NCI-H2196 (cell line): ENCODE data around the gene SRF.

Experiments used
- DNase-seq: peaks from one replicate; lab custom pipeline; 2025; ENCODE audit not compliant: unreplicated experiment; lab: John Stamatoyannopoulos, UW

Gene SRF

DNA sequence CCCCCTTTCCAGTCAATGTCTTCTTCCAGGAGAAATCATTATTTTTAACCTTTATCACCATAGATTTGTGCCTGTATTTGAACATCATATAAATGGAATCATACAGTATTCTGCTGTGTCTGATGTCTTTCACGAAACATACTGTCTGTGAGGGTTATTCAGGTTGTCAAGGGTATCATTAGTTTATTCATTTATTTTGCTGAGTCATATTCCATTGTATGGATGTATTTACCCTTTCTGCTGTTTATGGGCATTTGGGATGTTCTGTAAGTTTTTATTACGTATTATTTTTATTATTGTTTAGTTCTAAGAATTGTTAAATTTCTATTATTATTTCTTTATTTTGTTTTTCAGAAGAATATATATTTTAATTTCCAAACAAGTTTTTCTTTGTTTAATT lies 36.2 kb downstream of the SRF start:
- no peak for DNase-seq

DNA sequence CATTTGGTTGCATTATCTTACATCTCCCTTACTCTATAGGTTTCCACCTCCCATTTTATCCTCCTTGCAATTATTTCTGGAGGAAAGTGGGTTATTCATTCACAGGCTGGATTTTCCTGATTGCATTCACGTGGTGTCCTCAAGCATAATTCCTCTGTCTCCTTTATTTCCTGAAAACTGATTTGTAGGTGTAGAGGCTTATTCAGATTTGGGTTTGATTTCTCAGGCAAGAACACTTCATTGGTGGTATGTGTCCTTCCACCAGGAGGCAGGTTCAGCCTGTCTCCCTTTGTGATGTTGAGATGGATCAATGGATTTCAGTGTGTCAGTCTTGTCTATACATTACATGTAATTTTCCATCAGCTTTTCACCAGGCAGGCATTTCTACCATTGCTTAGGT lies 40.9 kb downstream of the SRF start:
- no peak for DNase-seq

DNA sequence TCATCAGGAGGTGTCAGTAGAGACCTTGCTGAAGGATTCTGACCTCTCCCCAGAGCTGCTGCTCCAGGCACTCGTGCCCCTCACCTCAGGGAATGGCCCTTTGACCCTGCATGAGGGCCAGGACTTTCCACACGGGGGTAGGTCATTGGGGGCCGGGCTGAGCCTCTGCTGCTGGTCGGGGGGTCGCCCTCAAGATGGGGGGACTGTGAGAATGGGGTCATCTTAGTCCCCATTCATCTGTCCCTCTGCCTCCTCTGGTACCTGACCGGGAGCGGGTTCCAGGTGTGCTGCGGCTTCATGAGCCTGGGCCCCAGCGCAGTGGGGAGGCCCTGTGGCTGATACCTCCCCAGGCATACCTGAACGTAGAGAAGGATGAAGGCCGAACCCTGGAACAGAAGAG lies 42.4 kb downstream of the SRF start:
- DNase-seq, result no peak

DNA sequence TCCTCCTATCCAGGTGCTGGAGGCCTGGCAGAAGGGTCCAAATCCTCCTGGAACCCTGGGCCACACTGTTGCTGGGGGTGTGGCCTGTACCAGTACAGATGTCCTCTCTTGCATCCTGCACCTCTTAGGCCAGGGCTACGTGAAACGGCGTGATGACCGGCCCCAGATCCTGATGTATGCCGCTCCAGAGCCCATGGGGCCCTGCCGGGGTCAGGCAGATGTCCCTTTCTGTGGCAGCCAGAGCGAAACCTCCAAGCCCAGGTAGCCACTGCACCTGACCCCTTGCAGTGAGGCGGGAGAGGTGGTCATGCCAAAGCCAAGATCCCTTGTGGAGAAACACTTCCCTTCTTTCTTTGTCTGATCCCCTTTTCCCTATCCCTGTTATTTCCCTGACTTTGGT lies 44.0 kb downstream of the SRF start:
- no peak for DNase-seq

DNA sequence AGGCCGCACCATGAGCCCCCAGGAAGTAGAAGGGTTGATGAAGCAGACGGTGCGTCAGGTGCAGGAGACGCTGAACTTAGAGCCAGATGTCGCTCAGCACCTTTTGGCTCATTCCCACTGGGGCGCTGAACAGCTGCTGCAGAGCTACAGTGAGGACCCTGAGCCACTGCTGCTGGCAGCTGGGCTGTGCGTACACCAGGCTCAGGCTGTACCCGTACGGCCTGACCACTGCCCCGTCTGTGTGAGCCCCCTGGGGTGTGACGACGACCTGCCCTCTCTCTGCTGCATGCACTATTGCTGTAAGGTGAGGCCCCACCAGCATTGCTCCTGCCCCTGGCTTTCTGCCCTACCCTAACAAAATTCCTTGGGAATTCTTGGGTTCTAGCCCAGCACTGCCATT lies 45.1 kb downstream of the SRF start:
- no peak for DNase-seq

DNA sequence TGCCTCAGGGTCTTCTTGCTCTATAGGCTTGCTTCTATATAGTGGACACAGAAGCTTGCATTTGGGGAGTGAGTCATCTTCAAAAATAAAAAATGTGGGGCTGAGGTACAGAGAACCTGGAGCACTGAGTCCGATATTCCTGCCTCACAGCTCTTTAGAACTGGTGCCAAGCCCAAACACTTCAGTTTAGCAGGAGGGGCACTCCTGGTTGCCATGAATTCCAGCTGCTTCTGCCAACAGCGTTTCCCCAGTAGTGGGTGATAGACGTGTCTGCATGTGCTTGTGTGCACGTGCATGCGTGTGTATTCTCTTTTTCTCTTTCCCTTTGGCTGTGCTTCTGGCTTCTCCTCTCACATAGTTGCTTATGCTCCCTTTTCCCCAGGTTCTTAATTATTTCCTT lies 46.3 kb downstream of the SRF start:
- peak; percentile 48 for DNase-seq

DNA sequence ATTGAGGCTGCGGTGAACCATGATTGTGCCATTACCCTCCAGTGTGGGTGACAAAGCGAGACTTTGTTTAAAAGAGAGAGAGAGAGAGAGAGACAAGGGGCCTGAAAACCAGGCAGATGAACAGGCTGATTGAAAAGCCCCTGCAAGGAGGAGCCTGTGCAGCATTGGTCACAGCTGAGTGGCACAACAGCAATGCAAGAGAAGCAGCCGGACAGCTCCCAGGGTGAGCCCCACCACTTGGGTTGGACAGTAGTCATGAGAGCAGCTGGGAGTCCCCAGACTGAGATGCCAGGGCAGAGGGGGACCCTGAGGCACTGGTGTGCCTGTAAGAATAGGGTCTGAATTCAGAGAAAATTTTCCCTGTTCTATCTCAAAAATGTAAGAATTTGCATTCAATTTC lies 48.0 kb downstream of the SRF start:
- DNase-seq, result no peak

DNA sequence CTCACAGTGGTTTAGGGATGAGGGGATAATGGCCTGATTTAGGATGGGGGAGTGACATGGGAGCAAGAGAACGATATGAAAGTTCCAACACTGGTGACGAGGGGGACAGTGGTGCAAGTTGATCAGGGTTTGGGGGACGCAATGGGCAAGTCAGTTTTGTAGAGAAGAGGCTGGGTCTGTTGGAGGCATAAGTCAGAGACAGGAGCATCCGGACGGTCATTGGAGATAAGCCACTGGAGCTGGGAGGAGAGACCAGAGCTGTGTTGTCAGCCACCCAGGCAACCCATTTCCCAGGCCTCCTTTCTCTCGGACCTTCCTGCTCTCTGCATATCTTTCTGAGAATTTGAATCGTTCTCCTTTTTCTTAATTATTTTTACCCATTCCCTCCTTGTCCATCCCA lies 48.7 kb downstream of the SRF start:
- DNase-seq, result no peak

DNA sequence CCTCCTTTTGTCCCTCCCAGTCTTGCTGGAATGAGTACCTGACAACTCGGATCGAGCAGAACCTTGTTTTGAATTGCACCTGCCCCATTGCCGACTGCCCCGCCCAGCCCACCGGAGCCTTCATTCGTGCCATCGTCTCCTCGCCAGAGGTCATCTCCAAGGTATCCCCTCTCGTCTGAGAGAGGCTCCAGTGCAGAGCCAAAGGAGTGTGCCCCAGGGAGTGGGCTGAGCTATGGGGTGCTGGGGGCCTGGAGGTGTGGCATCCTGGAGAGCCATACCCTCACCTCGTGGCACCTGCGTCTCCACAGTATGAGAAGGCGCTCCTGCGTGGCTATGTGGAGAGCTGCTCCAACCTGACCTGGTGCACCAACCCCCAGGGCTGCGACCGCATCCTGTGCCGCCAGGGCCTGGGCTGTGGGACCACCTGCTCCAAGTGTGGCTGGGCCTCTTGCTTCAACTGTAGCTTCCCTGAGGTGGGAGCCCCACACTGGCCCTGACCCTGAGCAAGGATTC lies 49.4 kb downstream of the SRF start:
- no peak for DNase-seq

DNA sequence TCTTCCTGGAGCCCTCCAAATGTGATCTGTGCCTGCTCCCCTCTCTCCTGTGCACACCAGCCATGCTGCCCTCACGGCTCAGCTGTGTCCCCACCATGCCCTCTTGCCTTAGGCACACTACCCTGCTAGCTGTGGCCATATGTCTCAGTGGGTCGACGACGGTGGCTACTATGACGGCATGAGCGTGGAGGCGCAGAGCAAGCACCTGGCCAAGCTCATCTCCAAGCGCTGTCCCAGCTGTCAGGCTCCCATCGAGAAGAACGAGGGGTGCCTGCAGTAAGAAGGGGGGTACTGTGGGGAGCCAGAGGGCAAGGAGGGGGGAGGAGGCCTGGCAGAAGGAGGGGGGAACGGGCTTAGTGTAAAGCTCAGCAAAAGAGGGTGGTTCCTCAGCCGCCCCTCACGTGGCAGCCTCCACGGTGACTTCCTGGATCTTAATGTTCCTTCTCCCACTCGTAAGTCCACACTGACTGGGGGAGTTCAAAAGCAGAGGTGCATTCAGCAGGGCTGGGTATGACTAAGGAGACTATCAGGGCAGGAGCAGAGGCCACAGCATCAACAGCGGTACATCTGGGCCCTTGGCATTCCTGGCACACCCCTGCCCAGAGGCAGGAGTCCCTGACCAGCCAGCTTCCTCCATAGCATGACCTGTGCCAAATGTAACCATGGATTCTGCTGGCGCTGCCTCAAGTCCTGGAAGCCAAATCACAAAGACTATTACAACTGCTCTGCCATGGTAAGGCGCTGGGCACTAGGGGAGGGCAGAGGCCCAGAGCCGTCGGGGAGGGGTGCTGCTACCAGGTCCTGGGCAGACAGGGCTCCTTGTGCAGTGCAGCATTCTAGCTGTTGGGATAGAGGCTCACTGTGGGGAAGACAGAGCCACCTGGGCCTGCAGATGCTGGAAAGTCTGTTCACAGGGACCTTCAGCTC lies 50.2 kb downstream of the SRF start:
- peak; percentile 53 for DNase-seq

DNA sequence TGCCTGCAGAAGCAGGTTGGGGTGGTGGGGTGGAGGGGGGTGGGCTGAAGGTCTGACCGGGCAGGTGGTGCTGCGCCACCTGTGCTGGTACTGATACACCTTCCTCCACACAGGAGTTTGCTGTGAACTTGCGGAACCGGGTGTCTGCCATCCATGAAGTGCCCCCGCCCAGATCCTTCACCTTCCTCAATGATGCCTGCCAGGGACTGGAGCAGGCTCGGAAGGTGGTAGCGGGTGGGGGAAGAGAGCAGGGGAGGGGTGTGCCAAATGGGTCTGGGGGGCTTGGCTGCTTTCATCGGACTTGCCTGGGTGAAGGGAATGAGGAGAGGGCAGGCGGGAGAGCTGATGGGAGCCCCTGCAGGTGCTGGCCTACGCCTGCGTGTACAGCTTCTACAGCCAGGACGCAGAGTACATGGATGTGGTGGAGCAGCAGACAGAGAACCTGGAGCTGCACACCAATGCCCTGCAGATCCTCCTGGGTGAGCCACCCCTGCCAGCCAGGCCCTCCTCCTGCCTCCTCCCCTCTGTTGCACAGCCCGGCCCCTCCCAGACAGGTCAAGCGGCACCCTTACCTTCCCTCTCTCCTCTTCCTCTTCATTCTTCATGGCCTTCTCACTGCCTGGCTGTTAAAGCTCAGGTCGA lies 51.5 kb downstream of the SRF start:
- DNase-seq, result no peak

DNA sequence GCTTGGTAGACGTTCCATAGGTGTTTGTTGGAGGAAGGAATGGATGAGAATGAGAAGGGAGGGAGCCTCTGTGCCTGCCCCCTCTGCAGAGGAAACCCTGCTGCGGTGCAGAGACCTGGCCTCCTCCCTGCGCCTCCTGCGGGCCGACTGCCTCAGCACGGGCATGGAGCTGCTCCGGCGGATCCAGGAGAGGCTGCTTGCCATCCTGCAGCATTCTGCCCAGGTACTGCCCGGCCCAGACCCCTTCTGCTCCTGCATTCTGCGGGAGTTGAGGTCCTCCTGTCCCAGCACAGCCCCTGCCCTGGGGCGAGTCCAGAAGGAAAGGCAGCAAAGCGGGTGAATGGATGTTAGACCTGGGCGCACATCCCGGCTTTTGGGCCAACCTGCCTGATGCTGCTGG lies 52.1 kb downstream of the SRF start:
- DNase-seq, result no peak

DNA sequence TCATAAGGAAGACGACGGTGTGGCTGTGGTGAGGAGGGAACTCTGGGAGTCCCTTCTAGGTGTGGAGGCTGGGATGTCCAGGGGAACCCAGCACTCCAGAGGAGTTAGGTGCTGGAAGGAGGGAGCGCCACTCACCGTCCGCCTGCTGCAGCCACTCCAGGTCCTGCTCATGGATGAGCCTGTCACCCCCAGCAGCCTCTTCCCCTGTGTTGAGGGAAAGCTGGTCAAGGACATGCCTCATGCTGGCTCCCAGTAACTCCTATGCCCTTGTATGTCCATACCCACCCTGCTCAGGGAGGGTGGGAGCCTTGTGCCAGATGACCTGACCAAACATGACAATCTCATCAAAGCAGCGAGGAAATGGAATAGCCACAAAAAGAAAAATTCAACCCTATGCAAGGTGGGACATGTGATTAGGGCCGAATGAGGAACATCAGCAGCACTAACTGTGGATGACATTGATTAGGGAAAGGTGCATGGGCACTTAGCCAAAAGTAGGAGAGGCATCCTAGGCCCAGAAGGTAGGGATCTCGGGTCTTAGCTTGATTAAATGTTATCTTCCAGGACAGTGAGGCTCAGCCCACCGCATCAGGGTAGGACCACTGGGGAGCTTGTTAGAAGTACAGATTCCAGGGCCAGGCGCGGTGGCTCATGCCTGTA lies 55.3 kb downstream of the SRF start:
- DNase-seq, result no peak

DNA sequence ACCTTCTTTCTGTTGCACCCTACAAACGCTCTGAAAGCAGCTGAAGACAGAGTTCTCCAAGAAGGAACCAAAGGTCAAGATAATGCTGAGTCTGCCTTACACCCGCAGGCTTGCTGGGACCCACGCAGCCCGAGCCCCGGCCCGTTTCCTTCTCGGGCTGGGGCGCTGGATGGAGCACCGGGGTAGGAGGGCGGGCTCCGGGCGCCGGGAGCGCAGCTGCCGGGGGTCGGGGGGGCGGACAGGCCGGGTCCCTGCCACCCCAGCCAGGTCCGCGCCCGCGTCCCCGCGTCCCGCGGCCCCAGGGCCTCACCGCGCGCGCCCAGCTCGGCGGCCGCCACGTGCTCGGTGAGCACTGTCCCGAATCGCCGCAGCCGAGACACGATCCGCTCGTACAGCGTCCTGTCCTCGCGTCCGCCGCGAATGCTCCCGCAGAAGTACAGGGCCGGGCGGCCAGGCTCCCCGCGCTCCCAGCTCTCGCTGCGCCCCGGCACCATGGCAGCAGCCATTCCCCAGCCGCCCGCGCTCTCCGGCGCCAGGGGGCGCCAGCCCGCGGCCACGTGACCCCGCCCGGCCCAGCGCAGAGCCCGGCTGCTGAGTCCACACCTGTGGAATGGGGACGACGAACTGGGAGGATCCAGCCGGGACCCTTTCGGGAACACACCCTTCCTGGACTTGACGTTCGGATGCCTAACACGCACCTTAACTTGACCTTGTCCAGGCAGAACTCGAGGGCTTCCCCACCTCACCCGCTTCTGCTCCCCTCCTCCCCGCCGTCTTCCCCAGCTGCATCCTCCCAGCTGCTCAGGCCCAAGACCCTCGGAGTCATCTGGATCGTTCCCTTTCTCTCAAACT lies 58.1 kb downstream of the SRF start, which contains the start of gene DNPH1:
DNPH1 (minus strand) TSS at position 531 of the 852 bp plus-strand sequence; CDS start at position 506, 25 bp downstream.
- DNase-seq, result peak; percentile 85

DNA sequence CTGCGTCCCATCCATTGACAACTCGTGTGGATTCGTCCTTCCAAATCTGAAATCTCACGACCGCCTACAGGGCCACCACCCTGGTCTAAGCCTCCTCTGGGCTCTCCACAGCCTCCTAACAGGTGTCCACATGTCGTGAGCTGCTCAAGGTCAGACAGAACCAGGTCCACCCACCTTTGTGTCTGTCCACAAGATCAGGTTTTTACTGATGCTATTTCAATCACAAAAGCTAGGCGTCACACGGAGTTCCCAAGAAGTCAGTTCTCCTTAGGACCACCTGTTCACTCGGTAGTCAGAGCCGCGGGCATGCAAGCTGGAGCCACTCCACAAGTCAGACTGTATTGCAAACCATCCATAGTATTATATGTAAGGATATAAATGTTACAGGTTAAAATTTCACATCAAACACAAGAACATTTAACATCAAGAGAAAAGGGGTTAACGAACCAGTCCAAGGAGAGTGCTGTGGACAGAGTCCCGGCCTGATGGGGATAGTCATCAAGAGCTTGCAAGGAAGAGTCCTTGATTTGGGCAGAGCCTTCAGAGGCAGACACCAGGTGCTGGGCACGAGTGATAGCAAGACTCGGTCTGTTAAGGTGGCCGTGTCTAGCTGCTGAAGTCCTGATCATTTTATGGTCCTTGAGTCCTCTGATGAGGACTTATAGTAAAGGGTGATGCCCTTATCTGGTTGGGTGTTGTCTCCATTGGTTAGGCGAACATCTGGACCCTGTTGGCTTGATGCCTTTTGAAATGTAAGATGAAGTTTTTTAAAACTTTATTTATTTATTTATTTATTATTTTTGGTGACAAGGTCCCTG lies 58.9 kb downstream of the SRF start:
- no peak for DNase-seq

DNA sequence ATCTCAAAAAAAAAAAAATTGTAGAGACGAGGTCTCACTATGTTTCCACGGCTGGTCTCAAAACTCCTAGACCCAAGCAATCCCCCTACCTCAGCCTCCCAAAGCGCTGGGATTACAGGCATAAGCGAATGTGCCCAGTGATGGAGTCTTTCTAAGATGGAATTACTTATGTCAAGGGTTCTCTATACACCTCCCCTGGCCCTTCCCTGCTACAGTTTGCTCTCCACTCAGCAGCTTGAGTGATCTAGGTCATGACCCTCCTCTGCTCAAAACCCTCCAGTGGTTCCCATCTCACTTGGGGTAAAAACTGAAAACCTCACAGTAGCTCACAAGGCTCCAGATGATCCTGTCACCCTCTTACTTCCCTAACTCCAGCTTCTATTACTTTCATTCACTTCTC lies 60.0 kb downstream of the SRF start:
- DNase-seq, result no peak
